Esophagus squamous epithelium (tissue), 5 donors: ENCODE measurements around the gene GPER1. TPM values are rescaled to one million over a fixed set of nuclear protein-coding genes. Genes with fewer than 3 reads are reported as not detected.

Source experiments
- DNase-seq: peaks from one replicate; lab custom pipeline; 2025; lab: John Stamatoyannopoulos, UW
- H3K27ac ChIP-seq, 4 donors: fragments of 200-600 bp; sonication (generic); one replicate each; pipeline ENCODE4 v1.5.1; 2016 to 2019; ENCODE audit warnings: mild to moderate bottlenecking in 1 of 4
- H3K27me3 ChIP-seq, 4 donors: fragments of 200-600 bp; sonication (generic); 1 replicate in 3 of 4; 2 replicates in 1 of 4; pipeline versions ENCODE4 v1.5.1 to v1.6.0; 2017 to 2021; ENCODE audit warnings: antibody characterized with exemption in 1 of 4
- H3K36me3 ChIP-seq, 3 donors: fragments of 200-600 bp; sonication (generic); one replicate each; pipeline ENCODE4 v1.5.1; 2016 to 2019
- H3K4me1 ChIP-seq, 3 donors: fragments of 200-600 bp; sonication (generic); one replicate each; pipeline ENCODE4 v1.5.1; 2017 to 2019
- H3K4me3 ChIP-seq, 4 donors: fragments of 200-600 bp; sonication (generic); 1 replicate in 3 of 4; 2 replicates in 1 of 4; pipeline ENCODE4 v1.5.1; 2016 to 2019; ENCODE audit warnings: mild to moderate bottlenecking in 2 of 4, moderate library complexity in 1 of 4
- H3K9me3 ChIP-seq, 3 donors: fragments of 200-600 bp; sonication (generic); one replicate each; pipeline ENCODE4 v1.5.1; 2016 to 2019
- CTCF ChIP-seq, 6 experiments: fragments of 450-650 bp in 4 of 6; fragments of 200-600 bp in 2 of 6; sonication (generic) in 2 of 6; IDR thresholded peaks; one replicate each; pipeline ENCODE4 v1.5.1; 2016 to 2019; ENCODE audit warnings: antibody characterized with exemption in 6 of 6, mild to moderate bottlenecking in 4 of 6, moderate library complexity in 4 of 6
- POLR2A ChIP-seq, 4 donors: fragments of 450-650 bp; IDR thresholded peaks; one replicate each; pipeline ENCODE4 v1.6.1; 2017; ENCODE audit warnings: antibody characterized with exemption in 4 of 4, mild to moderate bottlenecking in 4 of 4, moderate library complexity in 3 of 4
- WGBS, 2 donors: methylation state at CpG; one replicate each; pipeline ENCODE4 v1.1.5; 2018; 5-methylcytosine and 5-hydroxymethylcytosine counted together
- intact Hi-C: fragments of 100-400 bp; cut with DNase I; formaldehyde crosslinking; loops from one replicate; pipeline ENCODE4 v1.15.0; 2022
- total RNA-seq, 4 donors: library from RNA; depleted of rRNA; stranded (reverse); fragments of >200 nt; gene quantifications; one replicate each; pipeline ENCODE4 v1.1.0, GENCODE V29; 2016
- donor health status: DM: yes; HTN: yes; CAD: no.

The GPER1 gene
- total RNA-seq, 4 donors from 2014 or later: 0.87 to 2.3 (median 1.5) TPM

- Histone ChIP-seq H3K4me3 (no peak overlapping the region), H3K27ac (peak overlapping the region in 3 of 4 donors; percentile 23 to 66 (median 30)), H3K36me3 (no peaks in the 10 kb centered on the region), H3K9me3 (no peaks in the 10 kb centered on the region), H3K4me1 (peaks cover 10 to 54% (median 12%) of the 10 kb centered on the region in 3 donors), H3K27me3 (no peaks in the 10 kb centered on the region)
- 92% methylated on average over 2 of the region's 11 CpGs; no CpG with 5 or more reads in 1 of the 2 donors for WGBS, 2 donors
- DNase-seq: no peak
- no peak for TF ChIP-seq POLR2A (IDR thresholded peaks at IDR 0.05)
- TF ChIP-seq CTCF (IDR thresholded peaks at IDR 0.05): no peak
- intact Hi-C loops: no loop called here
Measured at GRCh38 chr7:1078519-1078918, 9.4 kb upstream of the GPER1 start.

- no peaks in the 10 kb centered on the region for H3K9me3 ChIP-seq
- no peaks in the 10 kb centered on the region for H3K36me3 ChIP-seq
- 81 to 91% methylated on average over 4 to 8 of the region's 15 CpGs for WGBS, 2 donors
- DNase-seq: no peak
- H3K4me3 ChIP-seq: no peak overlapping the region
- intact Hi-C loops: no loop called here
- no peak for TF ChIP-seq CTCF (IDR thresholded peaks at IDR 0.05)
- TF ChIP-seq POLR2A (IDR thresholded peaks at IDR 0.05): no peak
- H3K27me3 ChIP-seq: no peaks in the 10 kb centered on the region
- no peak overlapping the region for H3K27ac ChIP-seq
- H3K4me1 ChIP-seq: peaks cover 10 to 59% (median 12%) of the 10 kb centered on the region in 3 donors
Measured at GRCh38 chr7:1078985-1079384, 8.9 kb upstream of the GPER1 start.

GRCh38 chr7:1079546-1079945 is 8.4 kb upstream of the GPER1 start:
- H3K4me1 ChIP-seq: peaks cover 10 to 62% (median 12%) of the 10 kb centered on the region in 3 donors
- no peaks in the 10 kb centered on the region for H3K36me3 ChIP-seq
- no peak for TF ChIP-seq POLR2A (IDR thresholded peaks at IDR 0.05)
- no peak for TF ChIP-seq CTCF (IDR thresholded peaks at IDR 0.05)
- no peak overlapping the region for H3K4me3 ChIP-seq
- no peaks in the 10 kb centered on the region for H3K9me3 ChIP-seq
- no peak for DNase-seq
- H3K27ac ChIP-seq: no peak overlapping the region
- 82 to 86% methylated on average over 2 to 5 of the region's 12 CpGs for WGBS, 2 donors
- intact Hi-C loops: no loop called here
- H3K27me3 ChIP-seq: no peaks in the 10 kb centered on the region

GRCh38 chr7:1080252-1080920 is 7.5 kb upstream of the GPER1 start:
- Histone ChIP-seq H3K36me3 (no peaks in the 10 kb centered on the region), H3K9me3 (no peaks in the 10 kb centered on the region), H3K4me3 (no peak overlapping the region), H3K4me1 (peaks cover 10 to 53% (median 12%) of the 10 kb centered on the region in 3 donors), H3K27me3 (no peaks in the 10 kb centered on the region), H3K27ac (no peak overlapping the region)
- intact Hi-C loops: no loop called here
- TF ChIP-seq CTCF (IDR thresholded peaks at IDR 0.05) (no peak), POLR2A (IDR thresholded peaks at IDR 0.05) (no peak)
- 84 to 92% methylated on average over 19 to 31 of the region's 38 CpGs for WGBS, 2 donors
- DNase-seq: no peak

GRCh38 chr7:1080921-1081255 is 7.0 kb upstream of the GPER1 start:
- TF ChIP-seq POLR2A (IDR thresholded peaks at IDR 0.05): no peak
- no peak for TF ChIP-seq CTCF (IDR thresholded peaks at IDR 0.05)
- H3K4me1 ChIP-seq: peaks cover 10 to 53% (median 12%) of the 10 kb centered on the region in 3 donors
- no peaks in the 10 kb centered on the region for H3K9me3 ChIP-seq
- H3K27ac ChIP-seq: no peak overlapping the region
- 81% methylated on average over 5 of the region's 16 CpGs; no CpG with 5 or more reads in 1 of the 2 donors for WGBS, 2 donors
- no peak overlapping the region for H3K4me3 ChIP-seq
- H3K36me3 ChIP-seq: no peaks in the 10 kb centered on the region
- H3K27me3 ChIP-seq: no peaks in the 10 kb centered on the region
- no peak for DNase-seq
- intact Hi-C loops: no loop called here
